Measurements from ENCODE around the gene MAP1B.

Gene MAP1B

GRCh38 chr5:72235725-72236124, 128.4 kb downstream of the MAP1B start:
- TF ChIP-seq CTCF (IDR thresholded peaks at IDR 0.05; ENCODE audit: low read depth, low read length, missing control alignments), result no peak
- H3K4me3 ChIP-seq (replicated peaks; ENCODE audit: low read depth, low read length), result no peak overlapping the region

GRCh38 chr5:72237415-72237814, 130.1 kb downstream of the MAP1B start:
- no peak for TF ChIP-seq CTCF (IDR thresholded peaks at IDR 0.05; ENCODE audit: low read depth, low read length, missing control alignments)
- no peak overlapping the region for H3K4me3 ChIP-seq (replicated peaks; ENCODE audit: low read depth, low read length)
- DNase-seq (ENCODE audit: extremely low read depth, low read depth), result no peak

More at GRCh38 chr5:72235725-72236124, 128.4 kb downstream of the MAP1B start:
- DNase-seq (ENCODE audit: extremely low read depth, low read depth), result no peak

DNA sequence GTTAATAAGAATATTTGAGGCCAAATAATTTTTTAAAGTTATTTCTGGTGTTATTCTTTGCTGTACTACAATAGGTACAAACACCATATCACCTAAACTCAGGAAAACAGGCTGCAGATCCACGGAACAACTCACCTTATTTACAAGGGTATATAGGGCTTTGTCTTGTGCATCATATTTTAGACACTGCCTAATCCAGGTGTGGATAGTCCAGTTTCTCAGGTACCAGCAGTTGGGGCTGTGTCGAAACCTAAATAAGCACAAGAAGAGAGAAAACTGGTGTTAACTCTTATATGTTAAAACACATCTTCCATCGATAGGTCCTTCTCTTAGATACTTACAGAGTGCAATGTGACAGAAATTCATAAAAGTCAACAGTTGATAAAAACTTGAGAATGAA, 130.6 kb downstream of the MAP1B start:
- no peak for TF ChIP-seq CTCF (IDR thresholded peaks at IDR 0.05; ENCODE audit: low read depth, low read length, missing control alignments)

GRCh38 chr5:72238712-72239445, 131.6 kb downstream of the MAP1B start:
- TF ChIP-seq CTCF (IDR thresholded peaks at IDR 0.05; ENCODE audit: low read depth, low read length, missing control alignments), result no peak
- no peak for DNase-seq (ENCODE audit: extremely low read depth, low read depth)
- no peak overlapping the region for H3K4me3 ChIP-seq (replicated peaks; ENCODE audit: low read depth, low read length)

More for the DNA sequence above, 130.6 kb downstream of the MAP1B start:
- H3K4me3 ChIP-seq (replicated peaks; ENCODE audit: low read depth, low read length), result no peak overlapping the region
- no peak for DNase-seq (ENCODE audit: extremely low read depth, low read depth)

GRCh38 chr5:72241346-72242003, 134.2 kb downstream of the MAP1B start:
- no peak for TF ChIP-seq CTCF (IDR thresholded peaks at IDR 0.05; ENCODE audit: low read depth, low read length, missing control alignments)
- H3K4me3 ChIP-seq (replicated peaks; ENCODE audit: low read depth, low read length), result no peak overlapping the region
- no peak for DNase-seq (ENCODE audit: extremely low read depth, low read depth)

DNA sequence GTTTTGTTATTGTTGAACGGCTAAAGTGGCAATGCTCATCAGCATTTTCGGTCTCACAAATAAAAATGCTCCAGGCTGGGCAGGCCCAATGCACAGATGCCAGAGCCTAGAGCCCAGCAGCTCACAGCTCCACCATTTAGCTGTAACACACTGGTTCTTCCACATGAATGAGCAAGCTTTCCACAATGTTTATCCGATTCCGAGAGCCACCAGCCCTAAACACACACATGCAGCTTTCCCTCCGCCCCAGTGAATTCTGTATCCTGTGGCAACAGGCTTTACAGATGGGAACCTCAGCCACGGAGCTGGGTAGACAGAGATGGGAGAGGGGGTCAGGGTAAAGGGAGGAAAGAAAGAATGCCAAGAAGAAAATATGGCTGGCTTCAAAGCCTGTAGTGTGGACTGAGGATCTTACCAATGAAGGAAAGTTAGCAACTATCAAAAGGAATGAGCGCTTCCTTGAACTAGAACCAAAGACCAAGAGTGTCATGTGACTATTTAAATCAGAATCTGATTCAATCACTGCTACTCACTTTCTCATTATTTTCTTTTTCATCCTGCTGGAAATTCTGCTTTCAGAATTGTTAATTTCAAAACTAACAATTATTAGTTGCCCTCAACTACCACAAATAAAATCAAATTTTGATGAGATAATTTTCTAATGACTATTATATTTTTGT, 135.7 kb downstream of the MAP1B start:
- no peak overlapping the region for H3K4me3 ChIP-seq (replicated peaks; ENCODE audit: low read depth, low read length)
- TF ChIP-seq CTCF (IDR thresholded peaks at IDR 0.05; ENCODE audit: low read depth, low read length, missing control alignments), result no peak
- DNase-seq (ENCODE audit: extremely low read depth, low read depth), result no peak
